IMR-90 (cell line): ENCODE measurements around the gene MTHFS.

Experiments
- BHLHE40 ChIP-seq: fragments of 150-350 bp; IDR thresholded peaks from 2 replicates; pipeline ENCODE4 v1.6.1; 2016; ENCODE audit warnings: mild to moderate bottlenecking, low read depth, low read length
- CTCF ChIP-seq: conservative IDR thresholded peaks from 2 replicates; pipeline ENCODE4 v1.5.1; 2012; ENCODE audit warnings: mild to moderate bottlenecking, low read depth, low read length, improper control_type of control experiment
- MAFK ChIP-seq: IDR thresholded peaks from 2 replicates; pipeline ENCODE4 v1.6.1; 2012; ENCODE audit warnings: low read depth, low read length, improper control_type of control experiment
- POLR2A ChIP-seq: IDR thresholded peaks from 2 replicates; pipeline ENCODE4 v1.6.1; 2012; ENCODE audit warnings: mild to moderate bottlenecking, low read depth, low read length
- RFX5 ChIP-seq: IDR thresholded peaks from 2 replicates; pipeline ENCODE4 v1.8.0; 2012; ENCODE audit warnings: low read depth, mild to moderate bottlenecking, low read length, moderate library complexity

- no peak for TF ChIP-seq CTCF
- no peak for TF ChIP-seq POLR2A
- TF ChIP-seq BHLHE40 = no peak
- TF ChIP-seq RFX5 = no peak
- no peak for TF ChIP-seq MAFK
These were observed 6.3 kb upstream of the MTHFS start for GRCh38 chr15:79903144-79903543.
